Measurements from ENCODE around the gene MKNK2. TPM values are rescaled to one million over a fixed set of nuclear protein-coding genes. Genes with fewer than 3 reads are reported as not detected.

Gene MKNK2
- total and polyA plus RNA-seq, 10 of the 15 experiments (the other 5 are each of a cell fraction or from before 2014, with no cell fraction given), result 9.6 to 365 (median 69.9) TPM

- TF ChIP-seq SMAD1 (IDR thresholded peaks at IDR 0.05; ENCODE audit: low read depth, partially characterized antibody) (no peak), MXI1 (IDR thresholded peaks at IDR 0.05; ENCODE audit: low read depth, low read length) (peak; percentile 94), LARP7 (IDR thresholded peaks at IDR 0.05) (peak; percentile 55; the same call in 1 of the 2 replicates), NFYB (IDR thresholded peaks at IDR 0.05; ENCODE audit: insufficient read depth, low read depth, low read length) (peak; percentile 73; the same call in 1 of the 2 replicates), POU2F2 (IDR thresholded peaks at IDR 0.05; ENCODE audit: borderline replicate concordance, low read depth, low read length) (peak; percentile 62; the same call in 1 of the 3 replicates), POLR2AphosphoS5 (IDR thresholded peaks at IDR 0.05; ENCODE audit: low read length) (peak; percentile 66; the same call in 1 of the 2 replicates), E2F4 (IDR thresholded peaks at IDR 0.05; ENCODE audit: low read depth, low read length) (0 out of 2 replicates have a peak, but pooled peaks have one; percentile 8), SKIL (IDR thresholded peaks at IDR 0.05; ENCODE audit: low read depth, poor library complexity, severe bottlenecking) (no peak), ZNF217 (IDR thresholded peaks at IDR 0.05) (no peak), BMI1 (IDR thresholded peaks at IDR 0.05; ENCODE audit: borderline replicate concordance) (peak; percentile 91), SRF (IDR thresholded peaks at IDR 0.05; ENCODE audit: low read depth in 2 of 2, low read length in 2 of 2) (no peak), IRF5 (IDR thresholded peaks at IDR 0.05; ENCODE audit: borderline replicate concordance) (no peak), MLLT1 (IDR thresholded peaks at IDR 0.05) (peak; percentile 72), POLR2AphosphoS2 (IDR thresholded peaks at IDR 0.05; ENCODE audit: low read depth, low read length) (0 out of 2 replicates have a peak, but pooled peaks have one; percentile 28), NFIC (IDR thresholded peaks at IDR 0.05; ENCODE audit: low read depth, low read length) (no peak), RAD21 (IDR thresholded peaks at IDR 0.05; ENCODE audit: insufficient read depth, low read depth, low read length) (peak; percentile 31; the same call in 1 of the 2 replicates), IRF4 (IDR thresholded peaks at IDR 0.05; ENCODE audit: low read depth, low read length) (no peak), NR2C1 (IDR thresholded peaks at IDR 0.05) (peak; percentile 27)
- TF ChIP-seq, protein P1, sequence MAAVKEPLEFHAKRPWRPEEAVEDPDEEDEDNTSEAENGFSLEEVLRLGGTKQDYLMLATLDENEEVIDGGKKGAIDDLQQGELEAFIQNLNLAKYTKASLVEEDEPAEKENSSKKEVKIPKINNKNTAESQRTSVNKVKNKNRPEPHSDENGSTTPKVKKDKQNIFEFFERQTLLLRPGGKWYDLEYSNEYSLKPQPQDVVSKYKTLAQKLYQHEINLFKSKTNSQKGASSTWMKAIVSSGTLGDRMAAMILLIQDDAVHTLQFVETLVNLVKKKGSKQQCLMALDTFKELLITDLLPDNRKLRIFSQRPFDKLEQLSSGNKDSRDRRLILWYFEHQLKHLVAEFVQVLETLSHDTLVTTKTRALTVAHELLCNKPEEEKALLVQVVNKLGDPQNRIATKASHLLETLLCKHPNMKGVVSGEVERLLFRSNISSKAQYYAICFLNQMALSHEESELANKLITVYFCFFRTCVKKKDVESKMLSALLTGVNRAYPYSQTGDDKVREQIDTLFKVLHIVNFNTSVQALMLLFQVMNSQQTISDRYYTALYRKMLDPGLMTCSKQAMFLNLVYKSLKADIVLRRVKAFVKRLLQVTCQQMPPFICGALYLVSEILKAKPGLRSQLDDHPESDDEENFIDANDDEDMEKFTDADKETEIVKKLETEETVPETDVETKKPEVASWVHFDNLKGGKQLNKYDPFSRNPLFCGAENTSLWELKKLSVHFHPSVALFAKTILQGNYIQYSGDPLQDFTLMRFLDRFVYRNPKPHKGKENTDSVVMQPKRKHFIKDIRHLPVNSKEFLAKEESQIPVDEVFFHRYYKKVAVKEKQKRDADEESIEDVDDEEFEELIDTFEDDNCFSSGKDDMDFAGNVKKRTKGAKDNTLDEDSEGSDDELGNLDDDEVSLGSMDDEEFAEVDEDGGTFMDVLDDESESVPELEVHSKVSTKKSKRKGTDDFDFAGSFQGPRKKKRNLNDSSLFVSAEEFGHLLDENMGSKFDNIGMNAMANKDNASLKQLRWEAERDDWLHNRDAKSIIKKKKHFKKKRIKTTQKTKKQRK (IDR thresholded peaks at IDR 0.05; ENCODE audit: low read depth, low read length), result no peak
Observed at GRCh38 chr19:2061495-2062388, 10.7 kb upstream of the MKNK2 start (continued).
